H1 (cell line): Measurements from ENCODE around the gene TMED5. TPM values are rescaled to one million over a fixed set of nuclear protein-coding genes. Genes with fewer than 3 reads are reported as not detected.

Experiments
- CTCF ChIA-PET: fragments of 300-600 bp; sonication (Branson Sonifier 250); formaldehyde crosslinking; loops from one replicate; lab custom pipeline; 2021; ENCODE audit not compliant: partially characterized antibody; lab: Charles Lee
- POLR2A ChIA-PET: fragments of 300-600 bp; sonication (Branson Sonifier 250); formaldehyde crosslinking; loops from one replicate; lab custom pipeline; 2021; ENCODE audit warnings: inconsistent platforms; ENCODE audit not compliant: partially characterized antibody; lab: Charles Lee
- DNase-seq, 2 experiments: peaks; one replicate each; pipeline versions ENCODE4 v3.0.0 to v3.0.0-alpha.2; 2010 to 2022; ENCODE audit warnings: low spot score in 2 of 2, low read depth in 1 of 2, mixed read lengths in 1 of 2
- FAIRE-seq: peaks from 2 replicates; lab custom pipeline; 2011; peaks lifted over from hg19 to GRCh38; lab: Jason Lieb, UNC
- H2AFZ ChIP-seq: 2 replicates; pipeline ENCODE4 v1.8.1; 2012; ENCODE audit warnings: low read length, inconsistent platforms
- H2AK5ac ChIP-seq: 2 replicates; pipeline ENCODE4 v1.6.1; 2013; ENCODE audit warnings: low read depth, low read length
- H2BK120ac ChIP-seq: replicated peaks from 2 replicates; pipeline ENCODE3; 2013; ENCODE audit warnings: low read depth, low read length, inconsistent platforms
- H2BK12ac ChIP-seq: 2 replicates; pipeline ENCODE4 v1.6.1; 2013; ENCODE audit warnings: low read depth, low read length
- H2BK15ac ChIP-seq: 2 replicates; pipeline ENCODE4 v1.6.1; 2013; ENCODE audit warnings: low read length
- H2BK20ac ChIP-seq: 2 replicates; pipeline ENCODE4 v1.6.1; 2013; ENCODE audit warnings: low read length
- H2BK5ac ChIP-seq: 2 replicates; pipeline ENCODE4 v1.6.1; 2013; ENCODE audit warnings: low read depth, low read length
- H3K14ac ChIP-seq: 2 replicates; pipeline ENCODE4 v1.6.1; 2013; ENCODE audit warnings: inconsistent platforms; ENCODE audit not compliant: insufficient read length
- H3K18ac ChIP-seq: 2 replicates; pipeline ENCODE4 v1.6.1; 2013; ENCODE audit warnings: low read length; ENCODE audit errors: extremely low read depth
- H3K23ac ChIP-seq: 2 replicates; pipeline ENCODE4 v1.6.1; 2013; ENCODE audit warnings: inconsistent platforms; ENCODE audit not compliant: insufficient read length
- H3K23me2 ChIP-seq: 2 replicates; pipeline ENCODE4 v1.6.1; 2013; ENCODE audit warnings: low read depth, low read length
- H3K27ac ChIP-seq: 2 replicates; pipeline ENCODE4 v1.6.1; 2011; ENCODE audit warnings: low read depth, low read length, inconsistent platforms
- H3K27me3 ChIP-seq, 4 experiments: replicated peaks in 1 of 4; 1 replicate in 1 of 4; 2 replicates in 3 of 4; pipeline versions ENCODE4 v1.6.1 to v1.8.1; 2011 to 2013; ENCODE audit warnings: low read length in 3 of 4, mild to moderate bottlenecking in 3 of 4, inconsistent platforms in 2 of 4, mixed read lengths in 2 of 4, moderate library complexity in 1 of 4; ENCODE audit not compliant: control insufficient read depth in 3 of 4, insufficient read depth in 3 of 4; ENCODE audit errors: extremely low read depth in 1 of 4
- H3K36me3 ChIP-seq, 4 experiments: 2 replicates each; pipeline versions ENCODE4 v1.6.1 to v1.8.1; 2011 to 2013; ENCODE audit warnings: mild to moderate bottlenecking in 4 of 4, low read length in 3 of 4, moderate library complexity in 2 of 4, control low read depth in 1 of 4, inconsistent platforms in 1 of 4; ENCODE audit not compliant: insufficient read depth in 4 of 4, control insufficient read depth in 2 of 4
- H3K4ac ChIP-seq: replicated peaks from 2 replicates; pipeline ENCODE3; 2013; ENCODE audit warnings: low read length, low read depth, mixed read lengths, inconsistent platforms; ENCODE audit not compliant: insufficient read length
- H3K4me1 ChIP-seq, 4 experiments: replicated peaks in 1 of 4; 1 replicate in 1 of 4; 2 replicates in 3 of 4; pipeline versions ENCODE4 v1.6.1 to v1.8.1; 2011 to 2013; ENCODE audit warnings: low read length in 3 of 4, inconsistent platforms in 2 of 4, mixed read lengths in 1 of 4; ENCODE audit not compliant: insufficient read depth in 4 of 4, control insufficient read depth in 3 of 4
- H3K4me2 ChIP-seq, 2 experiments: 2 replicates each; pipeline versions ENCODE4 v1.6.1 to v1.8.1; 2011 to 2013; ENCODE audit warnings: low read depth in 2 of 2, low read length in 2 of 2, control low read depth in 1 of 2, inconsistent platforms in 1 of 2, mild to moderate bottlenecking in 1 of 2; ENCODE audit not compliant: insufficient read depth in 1 of 2
- H3K4me3 ChIP-seq, 4 experiments: fragments of 200-600, 300-600 bp in 1 of 4; sonication (generic), shearing (Covaris generic), sonication (Bioruptor Twin) in 1 of 4; 2 replicates each; pipeline versions ENCODE4 v1.5.1 to v1.8.1; 2011 to 2016; ENCODE audit warnings: low read length in 4 of 4, low read depth in 3 of 4, control low read depth in 2 of 4, inconsistent platforms in 2 of 4, mild to moderate bottlenecking in 2 of 4, mixed read lengths in 1 of 4, moderate library complexity in 1 of 4; ENCODE audit not compliant: insufficient read depth in 2 of 4; ENCODE audit errors: extremely low read depth in 1 of 4
- H3K56ac ChIP-seq: replicated peaks from 2 replicates; pipeline ENCODE3; 2013; ENCODE audit warnings: low read depth, mild to moderate bottlenecking, mixed read lengths, low read length, inconsistent platforms; ENCODE audit not compliant: insufficient read length
- H3K79me1 ChIP-seq: 2 replicates; pipeline ENCODE4 v1.6.1; 2013; ENCODE audit warnings: low read depth, low read length, control low read depth
- H3K79me2 ChIP-seq, 2 experiments: 2 replicates each; pipeline versions ENCODE4 v1.6.1 to v1.8.1; 2012 to 2013; ENCODE audit warnings: low read length in 2 of 2, mild to moderate bottlenecking in 2 of 2, inconsistent platforms in 1 of 2; ENCODE audit not compliant: insufficient read depth in 2 of 2, control insufficient read depth in 1 of 2
- H3K9ac ChIP-seq, 4 experiments: replicated peaks in 1 of 4; 1 replicate in 1 of 4; 2 replicates in 3 of 4; pipeline versions ENCODE4 v1.6.1 to v1.8.1; 2011 to 2013; ENCODE audit warnings: low read depth in 3 of 4, low read length in 3 of 4, control low read depth in 2 of 4, mild to moderate bottlenecking in 2 of 4, moderate library complexity in 2 of 4, inconsistent platforms in 1 of 4; ENCODE audit errors: extremely low read depth in 1 of 4
- H3K9me3 ChIP-seq, 2 experiments: 2 replicates each; pipeline versions ENCODE4 v1.6.1 to v1.8.1; 2012 to 2013; ENCODE audit warnings: mild to moderate bottlenecking in 2 of 2, moderate library complexity in 2 of 2, control low read depth in 1 of 2, inconsistent platforms in 1 of 2, low read depth in 1 of 2, low read length in 1 of 2, mixed read lengths in 1 of 2; ENCODE audit not compliant: insufficient read depth in 2 of 2
- H4K20me1 ChIP-seq, 2 experiments: replicated peaks in 1 of 2; 2 replicates each; pipeline versions ENCODE3 to v1.8.1; 2011 to 2013; ENCODE audit warnings: inconsistent platforms in 2 of 2, low read length in 2 of 2, mild to moderate bottlenecking in 1 of 2; ENCODE audit not compliant: insufficient read depth in 2 of 2, control insufficient read depth in 1 of 2
- H4K5ac ChIP-seq: 2 replicates; pipeline ENCODE4 v1.6.1; 2013; ENCODE audit warnings: low read length, low read depth, mixed read lengths, inconsistent platforms; ENCODE audit not compliant: insufficient read length
- H4K8ac ChIP-seq: 2 replicates; pipeline ENCODE4 v1.8.0; 2013; ENCODE audit warnings: mild to moderate bottlenecking, moderate library complexity, low read length, inconsistent platforms; ENCODE audit not compliant: insufficient read depth; ENCODE audit errors: extremely low read depth
- H4K91ac ChIP-seq: replicated peaks from 2 replicates; pipeline ENCODE3; 2013; ENCODE audit warnings: low read length, mixed read lengths, inconsistent platforms; ENCODE audit not compliant: insufficient read length
- CREB1 ChIP-seq: IDR thresholded peaks from 2 replicates; pipeline ENCODE4 v1.6.1; 2012; ENCODE audit warnings: inconsistent platforms
- RAD21 ChIP-seq, 2 experiments: IDR thresholded peaks in 1 of 2; conservative IDR thresholded peaks in 1 of 2; 2 replicates each; pipeline ENCODE4 v1.6.1; 2011; ENCODE audit warnings: low read depth in 2 of 2, low read length in 2 of 2, improper control_type of control experiment in 1 of 2, inconsistent platforms in 1 of 2, mild to moderate bottlenecking in 1 of 2, moderate library complexity in 1 of 2
- SP2 ChIP-seq: IDR thresholded peaks from 2 replicates; pipeline ENCODE4 v1.6.1; 2012; ENCODE audit warnings: mild to moderate bottlenecking, low read length, inconsistent platforms
- SRF ChIP-seq: IDR thresholded peaks from 2 replicates; pipeline ENCODE4 v1.6.1; 2011; ENCODE audit warnings: mild to moderate bottlenecking, low read depth, low read length, moderate library complexity
- USF2 ChIP-seq: IDR thresholded peaks from 2 replicates; pipeline ENCODE4 v1.6.1; 2011; ENCODE audit warnings: low read length, improper control_type of control experiment
- YY1 ChIP-seq: IDR thresholded peaks from 2 replicates; pipeline ENCODE4 v1.6.1; 2011; ENCODE audit warnings: low read depth, mild to moderate bottlenecking, low read length
- WGBS, 2 experiments: shearing (Covaris generic) in 1 of 2; methylation state at CpG; one replicate each; pipeline versions ENCODE4 v1.1.6 to v1.1.7; 2013 to 2015; ENCODE audit warnings: low lambda C conversion rate in 2 of 2, mixed read lengths in 2 of 2, inconsistent platforms in 1 of 2, low coverage in 1 of 2, missing lambda C conversion rate in 1 of 2; ENCODE audit not compliant: insufficient replicate concordance in 2 of 2, insufficient coverage in 1 of 2, insufficient read length in 1 of 2; ENCODE audit errors: extremely low coverage in 1 of 2, missing lambda C conversion rate in 1 of 2; 5-methylcytosine and 5-hydroxymethylcytosine counted together
- polyA plus RNA-seq, 7 experiments: library from polyadenylated mRNA; depleted of rRNA in 3 of 7; stranded (reverse) in 5 of 7; unstranded in 2 of 7; fragments of >200 nt in 5 of 7; fragments of 200-250 nt in 2 of 7; gene quantifications; 1 replicate in 5 of 7; 2 replicates in 1 of 7; 4 replicates in 1 of 7; pipeline versions ENCODE4 v1.2.1 to v1.2.3, GENCODE V29; 2011 to 2013; ENCODE audit warnings: missing spikeins in 2 of 7, mixed read lengths in 2 of 7
- total RNA-seq: library from RNA; stranded (reverse); fragmentation: NEBNext Ultra II Directional; extraction: Animal tissue kit (Norgen Biotek cat#: 25700); gene quantifications from 2 replicates; pipeline ENCODE4 v1.2.1, GENCODE V29; 2021
- TF ChIP-seq, protein P1 (sequence below): IDR thresholded peaks from 2 replicates; pipeline ENCODE4 v1.6.1; 2012; ENCODE audit warnings: inconsistent platforms

TMED5 gene
- total and polyA plus RNA-seq, 2 of the 8 experiments (the other 6 are each of a cell fraction or from before 2014, with no cell fraction given) = 14.8 to 32.8 TPM

GRCh38 chr1:93102142-93102541 is 78.1 kb downstream of the TMED5 start:
- Histone ChIP-seq H4K91ac (no peak overlapping the region), H2BK15ac (no peak overlapping the region), H3K4me3 (no peak overlapping the region), H4K8ac (no peak overlapping the region), H3K56ac (no peak overlapping the region), H4K5ac (no peak overlapping the region), H2BK20ac (no peak overlapping the region), H2BK12ac (no peak overlapping the region), H3K14ac (no peak overlapping the region), H3K4me2 (no peak overlapping the region), H3K23me2 (no peaks in the 10 kb centered on the region; the same call in 1 of the 2 replicates), H2AFZ (no peak overlapping the region), H3K4me1 (peaks cover 0 to 9% (median 6%) of the 10 kb centered on the region in 4 experiments; a peak in 4 of 7 replicates), H2AK5ac (no peak overlapping the region), H3K79me1 (no peaks in the 10 kb centered on the region; the same call in 1 of the 2 replicates), H3K27ac (no peak overlapping the region), H3K27me3 (no peaks in the 10 kb centered on the region), H2BK5ac (no peak overlapping the region), H3K9ac (no peak overlapping the region), H3K18ac (no peak overlapping the region), H3K9me3 (no peaks in the 10 kb centered on the region), H3K36me3 (peaks cover 0 to 17% (median 1%) of the 10 kb centered on the region in 4 experiments; a peak in 2 of 8 replicates), H3K4ac (no peak overlapping the region), H4K20me1 (peaks cover 24 to 32% of the 10 kb centered on the region in 2 experiments), H3K23ac (no peak overlapping the region), H2BK120ac (no peak overlapping the region), H3K79me2 (peaks cover 36 to 99% of the 10 kb centered on the region in 2 experiments)
- ChIA-PET POLR2A (interaction anchor here (0.6 to 1.3 kb wide), 4 partner anchors 8 to 88 kb away, joined by 3 to 5 read pairs (median 3); no protein-coding TSS in a partner anchor), CTCF (interaction anchor here (1.0 kb wide), 1 partner anchor 8 kb away, joined by 3 read pairs; no protein-coding TSS in a partner anchor)
- FAIRE-seq (no peak), DNase-seq (no peak)
- WGBS, 2 experiments = 90% methylated on average over 4 of the region's 4 CpGs; no CpG with 5 or more reads in 1 of the 2 experiments
- TF ChIP-seq, protein P1, sequence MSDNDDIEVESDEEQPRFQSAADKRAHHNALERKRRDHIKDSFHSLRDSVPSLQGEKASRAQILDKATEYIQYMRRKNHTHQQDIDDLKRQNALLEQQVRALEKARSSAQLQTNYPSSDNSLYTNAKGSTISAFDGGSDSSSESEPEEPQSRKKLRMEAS = no peak
- TF ChIP-seq RAD21 (IDR thresholded peaks at IDR 0.05 in 1 of 2, conservative IDR thresholded peaks at IDR 0.05 in 1 of 2; ENCODE audit: low read depth in 2 of 2, low read length in 2 of 2) (no peak), USF2 (no peak), SP2 (no peak), SRF (no peak), CREB1 (no peak), YY1 (no peak)
